ENCODE measurements around the gene FBXW8.

The FBXW8 gene

GRCh38 chr12:116933512-116934246 lies 22.9 kb downstream of the FBXW8 start:
- TF ChIP-seq, protein P1, sequence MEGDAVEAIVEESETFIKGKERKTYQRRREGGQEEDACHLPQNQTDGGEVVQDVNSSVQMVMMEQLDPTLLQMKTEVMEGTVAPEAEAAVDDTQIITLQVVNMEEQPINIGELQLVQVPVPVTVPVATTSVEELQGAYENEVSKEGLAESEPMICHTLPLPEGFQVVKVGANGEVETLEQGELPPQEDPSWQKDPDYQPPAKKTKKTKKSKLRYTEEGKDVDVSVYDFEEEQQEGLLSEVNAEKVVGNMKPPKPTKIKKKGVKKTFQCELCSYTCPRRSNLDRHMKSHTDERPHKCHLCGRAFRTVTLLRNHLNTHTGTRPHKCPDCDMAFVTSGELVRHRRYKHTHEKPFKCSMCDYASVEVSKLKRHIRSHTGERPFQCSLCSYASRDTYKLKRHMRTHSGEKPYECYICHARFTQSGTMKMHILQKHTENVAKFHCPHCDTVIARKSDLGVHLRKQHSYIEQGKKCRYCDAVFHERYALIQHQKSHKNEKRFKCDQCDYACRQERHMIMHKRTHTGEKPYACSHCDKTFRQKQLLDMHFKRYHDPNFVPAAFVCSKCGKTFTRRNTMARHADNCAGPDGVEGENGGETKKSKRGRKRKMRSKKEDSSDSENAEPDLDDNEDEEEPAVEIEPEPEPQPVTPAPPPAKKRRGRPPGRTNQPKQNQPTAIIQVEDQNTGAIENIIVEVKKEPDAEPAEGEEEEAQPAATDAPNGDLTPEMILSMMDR (IDR thresholded peaks at IDR 0.05; ENCODE audit: extremely low read depth, missing control alignments): no peak
- DNase-seq (ENCODE audit: low spot score): no peak

GRCh38 chr12:116934908-116935705 lies 24.4 kb downstream of the FBXW8 start:
- TF ChIP-seq, protein P1 (IDR thresholded peaks at IDR 0.05; ENCODE audit: extremely low read depth, missing control alignments): no peak
- no peak for DNase-seq (ENCODE audit: low spot score)

DNA sequence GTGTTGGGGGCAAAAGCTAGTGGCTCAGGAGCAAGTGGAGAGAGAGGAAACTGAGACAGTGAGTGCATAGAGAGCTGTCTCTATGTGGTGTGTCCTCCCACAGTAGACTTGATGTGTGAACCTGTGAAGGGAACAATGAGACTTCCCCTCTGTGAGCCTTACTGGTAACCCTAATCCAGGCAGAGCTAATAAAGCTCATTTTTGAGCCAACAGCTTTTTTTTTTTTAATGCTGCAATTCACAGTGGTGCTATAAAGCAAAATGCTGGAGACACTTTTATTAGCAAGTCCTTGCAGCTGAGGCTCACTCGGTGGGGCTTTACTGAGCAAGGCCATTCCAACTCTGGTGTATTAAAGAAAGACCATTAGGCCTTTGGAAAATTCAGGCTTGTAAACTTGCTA lies 26.9 kb downstream of the FBXW8 start:
- TF ChIP-seq, protein P1 (IDR thresholded peaks at IDR 0.05; ENCODE audit: extremely low read depth, missing control alignments): no peak
- DNase-seq (ENCODE audit: low spot score): no peak

GRCh38 chr12:116939734-116940133 lies 29.0 kb downstream of the FBXW8 start:
- no peak for DNase-seq (ENCODE audit: low spot score)
- TF ChIP-seq, protein P1 (IDR thresholded peaks at IDR 0.05; ENCODE audit: extremely low read depth, missing control alignments): no peak

DNA sequence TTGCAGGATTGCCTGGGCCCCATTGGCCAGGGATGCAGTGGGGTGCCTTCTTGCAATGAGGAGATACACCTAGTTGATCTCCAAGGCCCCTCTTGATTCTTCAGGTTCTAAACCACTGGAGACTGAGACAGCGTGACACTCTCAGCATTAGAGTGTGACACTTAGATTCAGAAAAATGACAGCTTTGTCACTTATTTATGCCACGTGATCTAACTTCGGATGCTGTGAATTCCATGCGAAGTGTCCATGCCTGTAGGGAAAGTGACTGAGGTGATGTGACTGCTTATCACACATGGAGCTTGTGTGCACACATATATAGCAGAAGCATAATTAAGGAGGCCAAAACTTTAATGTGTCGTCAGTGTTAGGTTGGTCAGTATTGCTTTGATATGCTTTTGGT lies 30.4 kb downstream of the FBXW8 start:
- TF ChIP-seq, protein P1 (IDR thresholded peaks at IDR 0.05; ENCODE audit: extremely low read depth, missing control alignments): no peak
- no peak for DNase-seq (ENCODE audit: low spot score)

- TF ChIP-seq, protein P1 (IDR thresholded peaks at IDR 0.05; ENCODE audit: extremely low read depth, missing control alignments): no peak
Observed at GRCh38 chr12:116943419-116944372, 32.9 kb downstream of the FBXW8 start.

More at GRCh38 chr12:116943419-116944372, 32.9 kb downstream of the FBXW8 start:
- no peak for DNase-seq (ENCODE audit: low spot score)

Data from GM20000 (cell line).